Skeletal muscle satellite cell (primary cell): ENCODE measurements around the gene JAGN1.
"Not testable (repeated sequence)": the region's sequence is repeated elsewhere in the genome, so short reads cannot be mapped to it uniquely, and the experiment has no call there.

Experiments used
- H3K27me3 ChIP-seq: 2 replicates; pipeline ENCODE4 v1.7.0; 2013; ENCODE audit warnings: low read length; ENCODE audit not compliant: control insufficient read depth, insufficient read depth
- H3K36me3 ChIP-seq: 2 replicates; pipeline ENCODE4 v1.7.0; 2013; ENCODE audit warnings: mild to moderate bottlenecking, control low read depth, low read length; ENCODE audit not compliant: insufficient read depth
- H3K4me1 ChIP-seq: 2 replicates; pipeline ENCODE4 v1.7.0; 2013; ENCODE audit warnings: low read length; ENCODE audit not compliant: control insufficient read depth, insufficient read depth
- H3K4me2 ChIP-seq: 2 replicates; pipeline ENCODE4 v1.7.0; 2013; ENCODE audit warnings: mild to moderate bottlenecking, low read length
- H3K4me3 ChIP-seq: 2 replicates; pipeline ENCODE4 v1.7.0; 2013; ENCODE audit warnings: low read length
- H3K9ac ChIP-seq: 2 replicates; pipeline ENCODE4 v1.7.0; 2013; ENCODE audit warnings: mild to moderate bottlenecking, low read depth, low read length, moderate library complexity
- H3K9me3 ChIP-seq: replicated peaks from 2 replicates; pipeline ENCODE4 v1.7.0; 2013; ENCODE audit warnings: mild to moderate bottlenecking, control low read depth, low read length

The JAGN1 gene

DNA sequence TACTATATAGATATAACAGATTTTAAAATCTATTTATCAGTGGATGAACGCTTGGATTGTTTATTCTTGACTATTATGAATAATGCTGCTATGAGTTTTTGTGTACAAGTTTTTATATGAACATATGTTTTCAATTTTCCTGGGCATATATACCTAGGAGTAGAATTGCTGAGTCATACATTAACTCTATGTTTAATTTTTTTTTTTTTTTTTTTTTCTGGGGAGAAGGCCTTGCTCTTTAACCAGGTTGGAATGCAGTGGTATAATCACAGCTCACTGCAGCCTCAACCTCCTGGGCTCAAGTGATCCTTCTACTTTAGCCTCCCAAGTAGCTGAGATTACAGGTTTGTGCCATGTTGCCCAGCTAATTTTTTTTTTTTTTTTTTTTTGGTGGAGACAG is 19.4 kb upstream of the JAGN1 start:
- Histone ChIP-seq H3K4me1 (peaks cover 36% of the 10 kb centered on the region), H3K27me3 (no peaks in the 10 kb centered on the region), H3K9ac (no peak overlapping the region), H3K4me3 (no peak overlapping the region), H3K9me3 (no peaks in the 10 kb centered on the region), H3K4me2 (no peak overlapping the region), H3K36me3 (no peaks in the 10 kb centered on the region)

DNA sequence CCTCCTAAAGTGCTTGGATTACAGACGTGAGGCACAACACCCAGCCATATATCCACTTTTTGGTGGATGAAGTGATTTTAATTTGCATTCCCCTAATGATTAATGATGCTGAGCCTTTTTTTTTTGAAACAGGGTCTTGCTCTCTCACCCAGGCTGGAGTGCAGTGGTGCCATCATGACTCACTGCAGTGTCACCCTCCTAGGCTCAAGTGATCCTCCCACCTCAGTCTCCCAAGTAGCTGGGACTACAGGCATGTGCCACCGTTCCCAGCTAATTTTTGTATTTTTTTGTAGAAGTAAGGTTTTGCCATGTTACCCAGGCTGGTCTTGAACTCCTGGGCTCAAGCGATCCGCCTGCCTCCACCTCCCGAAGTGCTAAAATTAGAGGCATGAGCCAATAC is 18.3 kb upstream of the JAGN1 start:
- not testable (repeated sequence) for H3K36me3 ChIP-seq, H3K27me3 ChIP-seq, H3K4me3 ChIP-seq, H3K4me2 ChIP-seq, H3K9ac ChIP-seq, H3K9me3 ChIP-seq
- H3K4me1 ChIP-seq: peaks cover 25% of the 10 kb centered on the region

DNA sequence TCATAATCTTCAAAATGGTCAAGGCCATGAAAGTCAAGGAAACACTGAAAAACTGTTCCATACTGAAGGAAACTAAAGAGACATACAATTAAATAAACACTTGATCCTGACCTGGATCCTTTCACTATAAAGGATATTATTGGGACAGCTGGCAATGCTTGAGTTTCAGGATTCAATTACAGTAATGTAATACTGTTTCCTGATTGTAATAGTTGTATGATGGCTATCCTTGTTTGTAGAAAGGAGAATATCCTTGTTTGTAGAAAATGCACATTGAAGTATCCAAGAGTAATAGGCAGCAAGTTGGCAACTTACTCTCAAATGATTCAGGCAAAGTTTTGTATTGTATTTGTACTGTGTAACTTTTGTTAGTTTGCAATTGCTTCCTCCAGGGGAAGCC is 15.0 kb upstream of the JAGN1 start:
- Histone ChIP-seq H3K27me3 (no peaks in the 10 kb centered on the region), H3K4me2 (no peak overlapping the region), H3K9me3 (no peaks in the 10 kb centered on the region), H3K4me3 (no peak overlapping the region), H3K36me3 (no peaks in the 10 kb centered on the region), H3K9ac (no peak overlapping the region), H3K4me1 (peaks cover 26% of the 10 kb centered on the region)

DNA sequence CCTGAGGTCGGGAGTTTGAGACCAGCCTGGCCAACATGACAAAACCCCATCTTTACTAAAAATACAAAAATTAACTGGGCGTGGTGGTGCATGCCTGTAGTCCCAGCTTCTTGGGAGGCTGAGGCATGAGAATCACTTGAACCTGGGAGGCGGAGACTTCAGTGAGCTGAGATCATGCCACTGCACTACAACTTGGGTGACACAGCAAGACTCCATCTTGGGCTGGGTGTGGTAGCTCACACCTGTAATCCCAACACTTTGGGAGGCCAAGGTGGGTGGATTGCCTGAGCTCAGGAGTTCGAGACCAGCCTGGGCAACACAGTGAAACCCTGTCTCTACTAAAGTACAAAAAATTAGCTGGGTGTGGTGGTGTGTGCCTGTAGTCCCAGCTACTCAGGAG is 14.2 kb upstream of the JAGN1 start:
- H3K9me3 ChIP-seq, H3K4me3 ChIP-seq, H3K9ac ChIP-seq, H3K36me3 ChIP-seq, H3K4me2 ChIP-seq, H3K27me3 ChIP-seq: not testable (repeated sequence)
- peaks cover 21% of the 10 kb centered on the region for H3K4me1 ChIP-seq

DNA sequence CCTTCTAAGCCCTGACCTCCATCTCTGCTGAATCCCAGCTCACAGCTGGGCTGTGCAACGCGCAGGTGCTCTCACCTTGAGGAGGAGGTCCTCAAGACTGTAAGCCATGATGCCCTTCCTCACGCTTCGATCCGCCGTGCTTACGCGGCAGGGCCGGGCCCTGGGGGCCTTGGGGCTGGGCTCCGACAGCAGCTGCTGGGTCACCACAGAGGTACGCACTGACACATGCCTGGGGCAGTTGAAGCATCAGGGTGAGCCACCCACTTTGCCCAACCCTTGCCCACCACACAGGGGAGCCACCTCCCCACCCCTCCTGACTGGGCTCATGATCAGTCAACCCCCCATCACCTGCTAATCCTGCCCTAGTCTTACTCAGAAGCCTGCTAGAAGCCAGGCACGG is 13.4 kb upstream of the JAGN1 start:
- no peaks in the 10 kb centered on the region for H3K9me3 ChIP-seq
- H3K36me3 ChIP-seq: no peaks in the 10 kb centered on the region
- H3K4me1 ChIP-seq: peaks cover 14% of the 10 kb centered on the region
- H3K9ac ChIP-seq: no peak overlapping the region
- no peak overlapping the region for H3K4me3 ChIP-seq
- H3K4me2 ChIP-seq: no peak overlapping the region
- H3K27me3 ChIP-seq: no peaks in the 10 kb centered on the region

DNA sequence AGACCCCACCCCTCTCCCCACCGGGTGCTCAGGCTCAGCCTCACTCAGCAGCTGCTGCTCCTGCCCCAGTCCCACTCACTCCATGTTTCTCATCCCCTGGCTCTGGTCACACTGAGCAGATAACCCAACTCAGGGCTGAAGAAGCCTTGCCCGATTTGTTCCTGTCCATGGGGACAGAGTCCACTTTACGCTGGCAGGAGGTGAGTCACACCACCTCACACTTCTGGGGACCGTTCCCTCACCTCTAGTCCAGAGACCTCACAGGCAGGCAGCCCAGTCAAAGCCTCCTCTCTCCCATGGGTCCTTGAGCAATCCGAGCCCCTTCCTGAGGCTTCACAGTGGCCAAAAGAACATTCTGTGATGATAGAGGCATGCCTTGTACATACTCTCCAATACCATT is 11.7 kb upstream of the JAGN1 start:
- Histone ChIP-seq H3K9me3 (no peaks in the 10 kb centered on the region), H3K9ac (no peak overlapping the region), H3K4me1 (peaks cover 17% of the 10 kb centered on the region), H3K36me3 (no peaks in the 10 kb centered on the region), H3K4me2 (no peak overlapping the region), H3K27me3 (no peaks in the 10 kb centered on the region), H3K4me3 (no peak overlapping the region)

DNA sequence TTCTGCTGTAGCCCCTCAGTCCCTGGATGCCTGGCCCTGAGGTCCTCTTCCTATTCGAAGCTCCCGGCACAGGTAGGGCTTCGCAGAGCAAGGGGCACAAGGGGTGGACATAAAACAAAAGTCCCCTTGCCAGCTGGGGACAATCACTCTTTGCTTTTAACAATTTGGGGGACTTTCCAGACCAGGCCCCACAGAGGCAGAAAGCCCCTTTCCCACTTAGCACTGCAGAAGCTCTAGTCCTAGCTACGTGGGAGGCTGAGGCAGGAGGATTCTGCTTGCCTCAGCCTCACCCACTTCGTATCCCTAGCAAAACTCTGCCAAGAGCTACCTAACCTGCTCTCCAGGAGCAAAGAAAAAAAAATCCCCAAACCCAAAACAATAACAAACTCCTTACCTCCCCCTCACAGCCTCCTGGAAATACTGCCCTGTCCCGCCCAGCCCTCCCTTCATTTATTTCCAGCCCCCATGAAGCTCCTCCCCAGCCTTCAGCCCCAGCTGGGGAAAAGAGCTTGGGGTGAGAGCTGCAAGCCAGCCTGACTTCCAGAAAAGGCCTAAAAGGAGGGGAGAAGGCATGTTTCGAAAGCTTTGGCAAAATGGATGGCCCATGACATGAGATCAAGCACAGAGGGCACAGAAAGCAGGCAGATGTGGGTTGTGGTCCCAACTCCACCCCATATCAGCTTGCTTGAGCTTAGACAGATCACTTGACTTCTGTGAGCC is 10.4 kb upstream of the JAGN1 start, which contains the start of gene CIDEC:
CIDEC (minus strand) TSS at position 424 of the 720 bp plus-strand sequence. CDS start 1,767 bp downstream, outside the sequence.
- H3K9me3 ChIP-seq: no peaks in the 10 kb centered on the region
- H3K4me2 ChIP-seq: no peak within 1 kb of the TSS
- H3K4me3 ChIP-seq: no peak within 1 kb of the TSS
- no peaks in the 10 kb centered on the region for H3K36me3 ChIP-seq
- no peak within 1 kb of the TSS for H3K9ac ChIP-seq
- H3K4me1 ChIP-seq: peaks cover 29% of the 10 kb centered on the region
- H3K27me3 ChIP-seq: no peaks in the 10 kb centered on the region

DNA sequence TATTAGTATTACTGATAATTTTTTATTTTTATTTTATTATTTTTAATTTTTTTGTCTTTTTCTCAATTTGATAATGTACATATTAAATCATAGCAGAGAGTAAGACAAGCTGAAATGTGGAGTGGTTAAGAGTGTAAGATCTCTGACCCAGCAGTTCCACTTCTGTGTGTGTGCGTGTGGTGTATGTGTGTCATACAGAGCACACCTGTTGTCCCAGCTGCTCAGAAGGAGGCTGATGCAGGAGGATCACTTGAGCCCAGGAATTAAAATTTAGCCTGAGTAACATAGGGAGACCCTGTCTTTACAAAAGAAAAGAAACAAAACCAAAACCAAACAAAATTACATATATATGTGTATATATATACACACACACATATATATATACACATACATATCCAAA is 9.0 kb upstream of the JAGN1 start:
- Histone ChIP-seq H3K9me3 (no peaks in the 10 kb centered on the region), H3K36me3 (no peaks in the 10 kb centered on the region), H3K4me1 (peaks cover 26% of the 10 kb centered on the region), H3K4me3 (no peak overlapping the region), H3K4me2 (no peak overlapping the region), H3K9ac (no peak overlapping the region), H3K27me3 (no peaks in the 10 kb centered on the region)

DNA sequence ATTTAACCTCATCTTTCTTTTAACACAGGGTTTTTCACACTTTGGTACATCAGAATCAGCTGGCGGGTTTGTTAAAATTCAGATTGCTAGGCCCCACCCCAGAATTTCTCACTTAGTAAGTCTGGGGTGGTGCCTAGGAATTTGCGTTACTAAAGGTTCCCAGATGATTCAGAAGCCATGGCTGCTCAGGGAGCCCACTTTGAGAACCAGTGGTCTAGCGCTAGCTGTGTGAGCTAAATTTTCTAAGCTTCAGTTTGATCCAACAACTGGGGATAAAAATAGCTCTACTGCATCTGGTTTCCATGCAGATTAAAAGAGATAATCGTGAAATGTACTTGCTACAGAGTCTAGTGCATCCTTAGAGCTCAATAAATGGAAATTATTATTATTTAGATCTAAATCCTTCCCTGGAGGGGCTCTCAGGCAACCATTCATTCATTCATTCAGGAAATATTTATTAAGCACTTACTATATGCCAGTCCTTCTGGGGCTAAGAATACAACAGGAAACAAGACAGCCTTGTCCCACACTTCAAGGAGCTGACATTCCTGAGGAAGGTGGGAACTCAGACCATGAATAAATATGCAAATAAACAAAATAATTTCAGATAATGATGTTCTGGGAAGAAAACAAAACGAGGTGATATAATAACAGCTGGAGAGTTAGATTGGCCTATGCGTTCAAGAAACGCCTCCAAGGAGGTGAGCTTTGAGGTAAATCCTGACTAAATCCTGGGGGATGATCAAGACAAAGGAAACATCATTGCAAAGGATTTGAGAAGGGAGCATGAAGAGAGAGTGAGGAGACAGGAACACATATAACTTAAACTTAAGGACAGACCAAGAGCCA is 6.5 kb upstream of the JAGN1 start:
- Histone ChIP-seq H3K4me1 (peaks cover 21% of the 10 kb centered on the region), H3K9me3 (no peaks in the 10 kb centered on the region), H3K9ac (peak overlapping the region; percentile 68), H3K4me2 (peak overlapping the region; percentile 71), H3K36me3 (no peaks in the 10 kb centered on the region), H3K27me3 (no peaks in the 10 kb centered on the region), H3K4me3 (peak overlapping the region; percentile 20)

DNA sequence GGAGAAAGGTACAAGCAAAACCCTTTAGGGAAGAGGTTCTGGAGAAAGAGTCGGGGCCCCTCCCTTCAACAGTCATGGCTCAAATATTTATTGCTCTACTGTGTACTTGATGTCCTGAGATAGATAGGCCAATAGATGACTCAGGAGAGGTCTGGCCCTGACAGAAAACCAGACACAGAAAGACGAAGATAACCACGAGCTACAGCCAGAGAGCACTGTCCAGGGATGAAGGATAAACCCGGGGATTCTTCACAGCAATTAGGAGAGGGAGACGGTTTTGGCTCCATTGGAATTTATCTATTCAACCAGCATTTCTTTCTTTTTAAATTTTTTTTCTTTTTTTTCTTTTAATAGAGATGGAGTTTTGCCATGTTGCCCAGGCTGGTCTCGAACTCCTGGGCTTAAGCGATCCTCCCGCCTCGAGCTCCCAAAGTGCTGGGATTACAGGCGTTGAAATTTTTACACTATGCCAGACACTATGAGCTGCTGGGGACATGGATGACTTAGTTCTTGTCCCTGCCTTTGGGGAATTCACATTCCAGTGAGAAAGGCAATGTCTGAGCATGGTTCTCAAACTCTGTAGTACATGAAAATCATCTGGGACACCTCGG is 5.8 kb upstream of the JAGN1 start:
- Histone ChIP-seq H3K9me3 (no peaks in the 10 kb centered on the region), H3K4me1 (peaks cover 22% of the 10 kb centered on the region), H3K9ac (peak overlapping the region; percentile 68), H3K4me2 (peak overlapping the region; percentile 71), H3K27me3 (no peaks in the 10 kb centered on the region), H3K36me3 (no peaks in the 10 kb centered on the region), H3K4me3 (peak overlapping the region; percentile 20)

DNA sequence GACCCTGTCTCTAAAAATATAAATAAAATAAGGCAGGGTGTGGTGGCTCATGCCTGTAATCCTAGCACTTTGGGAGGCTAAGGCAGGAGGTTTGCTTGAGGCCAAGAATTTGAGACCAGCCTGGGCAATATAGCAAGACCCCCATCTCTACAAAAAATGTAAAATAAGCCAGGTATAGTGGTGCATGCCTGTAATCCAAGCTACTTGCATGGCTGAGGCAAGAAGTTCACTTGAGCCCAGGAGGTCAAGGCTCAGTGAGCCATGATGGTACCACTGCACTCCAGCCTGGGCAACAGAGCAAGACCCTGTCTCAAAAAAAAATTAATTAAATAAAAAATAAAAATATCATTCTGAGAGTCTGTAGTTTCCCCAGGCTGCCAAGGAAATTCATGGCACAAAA is 4.1 kb upstream of the JAGN1 start:
- H3K36me3 ChIP-seq: no peaks in the 10 kb centered on the region
- H3K4me1 ChIP-seq: peaks cover 28% of the 10 kb centered on the region
- H3K4me2 ChIP-seq: no peak overlapping the region
- H3K9ac ChIP-seq: no peak overlapping the region
- H3K4me3 ChIP-seq: no peak overlapping the region
- no peaks in the 10 kb centered on the region for H3K27me3 ChIP-seq
- no peaks in the 10 kb centered on the region for H3K9me3 ChIP-seq
